Measurements from ENCODE around the gene MCF2L.

Gene MCF2L

DNA sequence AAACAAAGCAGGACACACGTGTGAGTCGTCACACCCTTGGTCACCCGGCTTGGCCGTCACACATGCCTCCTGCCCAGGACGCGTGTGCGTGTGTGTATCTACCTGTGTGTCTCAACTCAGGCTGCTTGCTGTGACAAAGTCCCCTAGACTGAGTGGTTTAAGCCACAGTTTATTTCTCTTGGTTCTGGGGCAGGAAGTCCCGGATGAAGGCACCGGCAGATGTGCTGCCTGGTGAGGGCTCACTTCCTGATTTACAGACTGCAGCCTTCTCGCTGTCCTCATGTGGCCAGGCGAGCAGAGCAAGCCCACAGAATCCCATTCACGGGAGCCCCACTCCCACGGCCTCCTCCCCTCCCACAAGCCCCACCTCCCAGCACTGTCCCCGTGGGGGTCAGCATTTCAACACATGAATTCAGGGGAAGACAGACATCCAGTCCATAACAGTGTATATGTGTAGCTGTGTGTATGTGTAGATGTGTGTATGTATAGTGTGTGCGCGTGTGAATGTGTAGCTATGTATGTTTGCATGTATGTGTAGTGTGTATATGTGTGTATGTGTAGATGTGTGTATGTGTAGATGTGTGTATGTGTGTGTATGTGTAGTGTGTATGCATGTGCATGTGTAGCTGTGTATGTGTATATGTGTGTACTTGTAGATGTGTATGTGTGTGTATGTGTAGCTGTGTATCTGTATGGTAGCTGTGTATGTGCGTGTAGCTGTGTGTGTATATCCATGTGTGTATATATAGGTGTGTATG is 51.5 kb downstream of the MCF2L start:
- H3K27me3 ChIP-seq (ENCODE audit: low read depth, low read length) = no peaks in the 10 kb centered on the region
- H3K79me2 ChIP-seq (ENCODE audit: low read length) = no peaks in the 10 kb centered on the region
- peaks cover 10% of the 10 kb centered on the region for H3K4me1 ChIP-seq (ENCODE audit: low read length)
- H3K36me3 ChIP-seq (replicated peaks; ENCODE audit: low read depth, low read length) = no peaks in the 10 kb centered on the region
- H4K20me1 ChIP-seq (ENCODE audit: insufficient read depth, low read length) = no peaks in the 10 kb centered on the region
- peak overlapping the region; percentile 67 for H2AFZ ChIP-seq (ENCODE audit: low read depth, low read length)
- H3K9me3 ChIP-seq (ENCODE audit: insufficient read depth, low read length) = no peaks in the 10 kb centered on the region
- peak overlapping the region; percentile 45 for H3K4me2 ChIP-seq (ENCODE audit: low read length)
- no peak overlapping the region for H3K27ac ChIP-seq (ENCODE audit: low read length)
- TF ChIP-seq EZH2phosphoT487 (IDR thresholded peaks at IDR 0.05; ENCODE audit: low read depth) = no peak
- TF ChIP-seq, protein P1, sequence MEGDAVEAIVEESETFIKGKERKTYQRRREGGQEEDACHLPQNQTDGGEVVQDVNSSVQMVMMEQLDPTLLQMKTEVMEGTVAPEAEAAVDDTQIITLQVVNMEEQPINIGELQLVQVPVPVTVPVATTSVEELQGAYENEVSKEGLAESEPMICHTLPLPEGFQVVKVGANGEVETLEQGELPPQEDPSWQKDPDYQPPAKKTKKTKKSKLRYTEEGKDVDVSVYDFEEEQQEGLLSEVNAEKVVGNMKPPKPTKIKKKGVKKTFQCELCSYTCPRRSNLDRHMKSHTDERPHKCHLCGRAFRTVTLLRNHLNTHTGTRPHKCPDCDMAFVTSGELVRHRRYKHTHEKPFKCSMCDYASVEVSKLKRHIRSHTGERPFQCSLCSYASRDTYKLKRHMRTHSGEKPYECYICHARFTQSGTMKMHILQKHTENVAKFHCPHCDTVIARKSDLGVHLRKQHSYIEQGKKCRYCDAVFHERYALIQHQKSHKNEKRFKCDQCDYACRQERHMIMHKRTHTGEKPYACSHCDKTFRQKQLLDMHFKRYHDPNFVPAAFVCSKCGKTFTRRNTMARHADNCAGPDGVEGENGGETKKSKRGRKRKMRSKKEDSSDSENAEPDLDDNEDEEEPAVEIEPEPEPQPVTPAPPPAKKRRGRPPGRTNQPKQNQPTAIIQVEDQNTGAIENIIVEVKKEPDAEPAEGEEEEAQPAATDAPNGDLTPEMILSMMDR (IDR thresholded peaks at IDR 0.05; ENCODE audit: low read depth, low read length) = no peak
- H3K9ac ChIP-seq (ENCODE audit: low read length) = no peak overlapping the region
- peak overlapping the region; percentile 12; the same call in 1 of the 2 replicates for H3K4me3 ChIP-seq (ENCODE audit: low read length)

DNA sequence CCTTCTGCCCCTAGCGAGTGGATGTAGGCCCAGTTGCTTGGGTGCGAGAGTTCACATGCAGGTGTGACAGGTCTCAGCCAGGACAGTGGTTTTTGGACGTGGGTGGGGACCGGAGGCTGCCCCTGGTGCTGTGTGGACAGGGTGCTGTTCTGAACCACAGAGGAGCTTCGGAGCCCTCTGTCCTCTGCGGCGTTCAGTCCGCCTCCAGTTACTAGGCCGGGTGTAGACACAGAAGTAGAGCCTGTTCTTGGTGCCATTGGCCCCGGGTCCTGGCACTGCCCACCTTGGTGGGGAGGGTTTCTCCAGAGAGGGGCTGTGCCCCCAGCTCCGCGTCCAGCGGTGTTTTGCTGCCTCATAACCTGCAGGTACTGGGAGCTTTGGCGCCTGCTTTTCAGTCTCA is 52.4 kb downstream of the MCF2L start:
- H4K20me1 ChIP-seq (ENCODE audit: insufficient read depth, low read length) = no peaks in the 10 kb centered on the region
- H2AFZ ChIP-seq (ENCODE audit: low read depth, low read length) = no peak overlapping the region
- H3K27me3 ChIP-seq (ENCODE audit: low read depth, low read length) = peaks cover 5% of the 10 kb centered on the region; the same call in 1 of the 2 replicates
- TF ChIP-seq, protein P1 (IDR thresholded peaks at IDR 0.05; ENCODE audit: low read depth, low read length) = no peak
- no peak for TF ChIP-seq EZH2phosphoT487 (IDR thresholded peaks at IDR 0.05; ENCODE audit: low read depth)
- no peak overlapping the region for H3K4me2 ChIP-seq (ENCODE audit: low read length)
- no peaks in the 10 kb centered on the region for H3K36me3 ChIP-seq (replicated peaks; ENCODE audit: low read depth, low read length)
- no peak overlapping the region for H3K4me3 ChIP-seq (ENCODE audit: low read length)
- H3K27ac ChIP-seq (ENCODE audit: low read length) = no peak overlapping the region
- H3K9ac ChIP-seq (ENCODE audit: low read length) = no peak overlapping the region
- H3K9me3 ChIP-seq (ENCODE audit: insufficient read depth, low read length) = no peaks in the 10 kb centered on the region
- peaks cover 10% of the 10 kb centered on the region for H3K4me1 ChIP-seq (ENCODE audit: low read length)
- no peaks in the 10 kb centered on the region for H3K79me2 ChIP-seq (ENCODE audit: low read length)

DNA sequence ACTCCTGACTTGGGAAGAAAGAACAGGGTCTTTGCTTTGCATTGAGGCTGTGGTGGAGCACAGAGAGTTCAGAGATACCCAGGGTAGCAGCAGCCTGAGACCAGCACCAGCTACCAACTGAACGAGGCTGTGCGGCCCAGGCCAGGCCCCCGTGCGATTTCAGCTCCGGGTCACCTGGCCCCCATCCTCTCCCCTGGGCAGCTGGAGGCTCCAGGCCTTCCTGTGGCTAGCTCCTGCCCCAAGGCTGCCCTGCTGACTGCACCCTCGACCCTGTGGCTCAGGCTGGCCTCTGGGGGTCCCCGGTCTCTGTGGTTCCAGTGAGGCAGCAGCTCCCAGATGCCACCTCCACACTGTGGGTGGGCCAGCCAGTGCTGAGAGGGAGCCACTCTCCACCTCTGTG is 52.8 kb downstream of the MCF2L start:
- no peaks in the 10 kb centered on the region for H3K36me3 ChIP-seq (replicated peaks; ENCODE audit: low read depth, low read length)
- H3K27me3 ChIP-seq (ENCODE audit: low read depth, low read length) = peaks cover 9% of the 10 kb centered on the region
- H3K27ac ChIP-seq (ENCODE audit: low read length) = no peak overlapping the region
- H3K9ac ChIP-seq (ENCODE audit: low read length) = no peak overlapping the region
- H2AFZ ChIP-seq (ENCODE audit: low read depth, low read length) = no peak overlapping the region
- no peak overlapping the region for H3K4me2 ChIP-seq (ENCODE audit: low read length)
- no peaks in the 10 kb centered on the region for H3K9me3 ChIP-seq (ENCODE audit: insufficient read depth, low read length)
- H3K79me2 ChIP-seq (ENCODE audit: low read length) = no peaks in the 10 kb centered on the region
- H4K20me1 ChIP-seq (ENCODE audit: insufficient read depth, low read length) = no peaks in the 10 kb centered on the region
- no peak for TF ChIP-seq EZH2phosphoT487 (IDR thresholded peaks at IDR 0.05; ENCODE audit: low read depth)
- TF ChIP-seq, protein P1 (IDR thresholded peaks at IDR 0.05; ENCODE audit: low read depth, low read length) = no peak
- peaks cover 10% of the 10 kb centered on the region for H3K4me1 ChIP-seq (ENCODE audit: low read length)
- no peak overlapping the region for H3K4me3 ChIP-seq (ENCODE audit: low read length)

DNA sequence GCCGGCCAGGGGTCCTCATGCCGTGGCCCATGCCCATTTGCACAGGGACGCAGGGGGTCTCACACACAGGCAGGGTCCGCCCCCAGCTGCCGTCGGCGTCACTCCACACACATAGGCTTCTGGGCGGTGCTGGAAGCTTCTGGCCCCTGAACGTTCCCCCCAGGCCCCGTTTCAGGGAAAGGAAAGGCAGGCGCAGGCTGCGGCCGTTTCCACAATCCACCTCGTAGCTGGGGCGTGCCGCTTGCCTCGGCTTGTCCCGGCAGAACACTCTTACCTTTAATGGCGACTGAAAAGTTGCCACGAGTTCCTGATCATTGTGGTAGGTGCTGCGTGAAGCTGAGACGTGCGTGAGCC is 53.4 kb downstream of the MCF2L start:
- TF ChIP-seq, protein P1 (IDR thresholded peaks at IDR 0.05; ENCODE audit: low read depth, low read length) = no peak
- no peak for TF ChIP-seq EZH2phosphoT487 (IDR thresholded peaks at IDR 0.05; ENCODE audit: low read depth)
- no peaks in the 10 kb centered on the region for H3K79me2 ChIP-seq (ENCODE audit: low read length)
- H3K27me3 ChIP-seq (ENCODE audit: low read depth, low read length) = peaks cover 14% of the 10 kb centered on the region

More for the DNA sequence above, 53.4 kb downstream of the MCF2L start:
- H3K27ac ChIP-seq (ENCODE audit: low read length) = no peak overlapping the region
- no peak overlapping the region for H3K4me2 ChIP-seq (ENCODE audit: low read length)
- no peak overlapping the region for H3K4me3 ChIP-seq (ENCODE audit: low read length)
- no peak overlapping the region for H2AFZ ChIP-seq (ENCODE audit: low read depth, low read length)
- no peaks in the 10 kb centered on the region for H4K20me1 ChIP-seq (ENCODE audit: insufficient read depth, low read length)
- H3K9me3 ChIP-seq (ENCODE audit: insufficient read depth, low read length) = no peaks in the 10 kb centered on the region
- H3K9ac ChIP-seq (ENCODE audit: low read length) = no peak overlapping the region
- H3K4me1 ChIP-seq (ENCODE audit: low read length) = peaks cover 10% of the 10 kb centered on the region
- H3K36me3 ChIP-seq (replicated peaks; ENCODE audit: low read depth, low read length) = no peaks in the 10 kb centered on the region

All from OCI-LY3 (cell line).